GM18511 (cell line): ENCODE measurements around the gene NDE1.
"Not testable (repeated sequence)": the region's sequence is repeated elsewhere in the genome, so short reads cannot be mapped to it uniquely, and the experiment has no call there.

Source experiments
- ATAC-seq: cut with Tn5 transposase; IDR thresholded peaks from one replicate; pipeline ENCODE4 v1.9.1; 2021; ENCODE audit warnings: mild to moderate bottlenecking, moderate library complexity; ENCODE audit not compliant: unreplicated experiment

The NDE1 gene

GRCh38 chr16:15692508-15692907 is 42.5 kb downstream of the NDE1 start:
- not testable (repeated sequence) for ATAC-seq

- no peak for ATAC-seq
Observed at GRCh38 chr16:15694499-15694898, 44.5 kb downstream of the NDE1 start.

DNA sequence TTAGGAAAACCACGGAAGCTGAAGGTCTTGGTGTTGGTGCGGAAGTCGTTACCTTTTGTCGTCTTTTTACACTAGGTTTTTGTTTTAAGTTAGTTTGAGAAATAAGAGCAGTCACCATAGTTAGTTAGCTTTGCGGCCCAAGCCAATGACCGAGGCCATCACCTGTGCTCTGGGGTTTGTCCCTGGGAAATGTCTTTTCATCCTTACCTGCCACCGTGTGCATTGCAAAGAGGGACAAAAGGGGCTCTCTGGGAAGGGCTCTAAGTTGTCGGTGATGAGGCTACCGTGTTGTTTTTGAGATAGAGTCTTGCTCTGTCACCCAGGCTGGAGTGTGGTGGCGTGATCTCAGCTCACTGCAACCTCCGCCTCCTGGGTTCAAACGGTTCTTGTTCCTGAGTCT is 49.8 kb downstream of the NDE1 start:
- no peak for ATAC-seq

- no peak for ATAC-seq
Observed at GRCh38 chr16:15701367-15701766, 51.3 kb downstream of the NDE1 start.

- no peak for ATAC-seq
Observed at GRCh38 chr16:15701975-15702970, 52.2 kb downstream of the NDE1 start.

DNA sequence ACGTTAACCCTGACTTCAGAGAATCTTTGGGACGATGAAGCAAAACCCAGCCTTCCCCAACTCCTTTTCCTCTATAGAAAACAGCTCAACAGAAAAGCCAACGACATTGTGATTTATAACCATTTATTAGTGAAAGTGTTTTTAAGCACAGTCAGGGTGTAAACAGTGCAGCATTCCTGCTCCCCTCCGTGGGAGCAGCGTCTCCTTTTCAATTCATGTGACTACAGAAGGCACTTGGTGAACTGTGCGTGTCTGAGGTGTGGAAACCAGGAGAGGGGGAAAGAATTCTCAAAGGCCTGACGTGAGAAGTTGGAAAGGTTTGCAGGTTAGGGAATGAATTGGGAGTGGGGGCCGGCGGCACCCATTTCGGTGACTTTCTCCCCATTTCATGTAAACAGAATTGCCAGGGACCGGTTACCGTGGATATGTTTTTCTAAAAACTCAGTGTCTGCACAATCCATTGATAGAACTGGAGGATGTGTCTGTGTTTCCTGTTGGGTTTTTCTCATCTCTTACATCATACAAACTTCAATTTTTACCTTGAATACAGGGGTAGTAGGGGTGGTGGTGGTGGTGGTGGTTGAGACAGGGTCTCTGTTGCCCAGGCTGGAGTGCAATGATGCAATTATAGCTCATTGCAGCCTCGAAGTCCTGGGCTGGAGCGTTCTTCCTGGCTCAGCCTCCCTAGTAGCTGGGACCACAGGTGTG is 53.1 kb downstream of the NDE1 start:
- ATAC-seq, result no peak

GRCh38 chr16:15704545-15704987 is 54.5 kb downstream of the NDE1 start:
- ATAC-seq, result no peak

DNA sequence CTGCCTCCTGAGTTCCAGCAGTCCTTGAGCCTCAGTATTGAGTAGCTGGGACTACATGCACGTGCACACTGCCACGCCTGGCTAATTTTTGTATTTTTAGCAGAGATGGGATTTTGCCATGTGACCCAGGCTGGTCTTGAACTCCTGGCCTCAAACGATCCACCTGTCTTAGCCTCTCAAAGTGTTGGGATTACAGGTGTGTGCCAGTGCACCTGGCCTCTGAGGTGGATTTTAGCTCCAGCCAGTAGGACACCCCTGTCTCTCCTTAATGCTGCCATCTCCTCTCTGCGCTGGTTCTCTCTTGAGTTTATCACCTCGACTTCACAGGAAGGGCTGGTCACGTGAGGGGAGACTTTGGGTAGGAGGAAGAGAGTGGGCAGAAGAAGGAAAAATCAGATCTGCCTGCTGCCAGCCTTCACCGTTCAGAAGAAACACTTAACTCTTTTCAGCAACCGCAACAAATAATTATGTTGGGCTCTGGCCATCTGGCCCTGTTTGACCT is 55.1 kb downstream of the NDE1 start:
- ATAC-seq, result no peak

- ATAC-seq, result no peak
Observed at GRCh38 chr16:15707332-15707731, 57.3 kb downstream of the NDE1 start.

DNA sequence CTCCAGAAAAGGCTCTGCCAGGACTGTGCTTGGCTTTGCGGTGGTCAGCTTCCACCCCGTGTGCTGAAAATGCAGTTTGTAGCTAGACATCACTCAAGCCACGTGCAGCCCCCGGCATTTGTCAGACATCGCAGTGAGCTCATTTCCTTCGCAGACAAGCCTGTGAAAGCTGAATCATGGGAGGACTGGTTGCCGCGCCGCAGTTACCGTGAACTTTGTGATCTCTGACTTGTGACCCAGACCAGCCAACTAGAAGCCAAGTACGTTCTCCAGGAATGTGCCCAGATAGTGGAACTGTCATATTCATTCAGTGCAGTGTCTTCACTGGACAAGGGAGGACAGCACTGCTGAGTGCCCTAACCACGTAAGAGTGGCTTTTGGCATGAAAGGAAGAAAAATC is 58.1 kb downstream of the NDE1 start:
- no peak for ATAC-seq

GRCh38 chr16:15708997-15709396 is 59.0 kb downstream of the NDE1 start:
- ATAC-seq, result no peak

GRCh38 chr16:15714393-15715172 is 64.5 kb downstream of the NDE1 start:
- ATAC-seq, result no peak

DNA sequence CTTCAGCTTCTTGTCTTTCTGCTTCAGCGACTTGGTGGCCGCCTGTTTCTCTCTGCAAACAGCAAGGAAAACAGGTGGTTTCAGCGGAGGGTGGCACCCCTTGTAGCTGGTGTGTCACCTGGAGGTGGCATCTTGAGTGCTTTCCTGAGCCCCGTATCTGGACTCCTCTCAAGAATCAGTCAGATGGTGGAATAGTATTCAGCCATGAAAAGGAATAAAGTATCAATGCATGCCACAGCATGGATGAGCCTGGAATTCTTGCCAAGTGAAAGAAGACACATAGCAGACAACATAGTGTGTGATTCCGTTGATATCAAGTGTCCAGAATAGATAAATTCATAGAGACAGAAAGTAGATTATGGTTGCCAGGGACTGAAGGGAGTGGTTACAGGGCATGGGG is 65.2 kb downstream of the NDE1 start:
- no peak for ATAC-seq

DNA sequence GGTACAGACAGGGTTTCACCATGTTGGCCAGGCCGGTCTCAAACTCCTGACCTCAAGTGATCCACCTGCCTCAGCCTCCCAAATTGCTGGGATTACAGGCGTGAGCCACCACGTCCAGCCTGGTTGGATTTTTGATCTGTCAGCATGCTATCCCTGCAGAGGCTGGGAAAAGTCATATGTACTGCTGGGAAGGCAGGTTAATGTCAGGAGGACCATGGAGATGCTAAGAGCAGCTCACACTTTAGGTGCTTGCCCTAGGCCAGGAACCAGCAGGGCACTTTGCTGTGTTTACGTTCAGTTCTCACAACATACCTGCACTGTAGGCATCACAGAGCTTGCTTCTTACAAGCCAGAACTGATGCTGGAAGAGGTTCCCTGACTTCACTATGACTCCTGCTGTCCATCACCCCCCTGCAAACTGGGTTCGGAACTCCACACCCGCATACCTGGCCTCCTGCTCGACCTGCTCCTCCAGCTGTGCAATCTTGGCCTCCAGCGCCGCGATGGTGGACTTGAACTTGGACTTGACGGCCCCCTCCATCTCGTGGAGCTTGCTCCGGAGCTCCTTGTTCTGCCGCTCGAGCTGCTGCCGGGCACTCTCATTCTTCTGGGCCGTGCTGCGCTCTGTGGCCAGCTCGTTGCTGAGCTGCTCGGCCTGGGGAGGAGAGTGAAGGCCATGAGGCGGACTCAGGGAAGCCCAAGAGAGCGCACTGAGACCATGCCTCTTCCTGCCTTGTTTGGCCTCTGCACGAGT is 66.8 kb downstream of the NDE1 start:
- ATAC-seq, result no peak

GRCh38 chr16:15721018-15721417 is 71.0 kb downstream of the NDE1 start:
- ATAC-seq, result no peak

- ATAC-seq, result no peak
Observed at GRCh38 chr16:15723808-15724207, 73.8 kb downstream of the NDE1 start.

DNA sequence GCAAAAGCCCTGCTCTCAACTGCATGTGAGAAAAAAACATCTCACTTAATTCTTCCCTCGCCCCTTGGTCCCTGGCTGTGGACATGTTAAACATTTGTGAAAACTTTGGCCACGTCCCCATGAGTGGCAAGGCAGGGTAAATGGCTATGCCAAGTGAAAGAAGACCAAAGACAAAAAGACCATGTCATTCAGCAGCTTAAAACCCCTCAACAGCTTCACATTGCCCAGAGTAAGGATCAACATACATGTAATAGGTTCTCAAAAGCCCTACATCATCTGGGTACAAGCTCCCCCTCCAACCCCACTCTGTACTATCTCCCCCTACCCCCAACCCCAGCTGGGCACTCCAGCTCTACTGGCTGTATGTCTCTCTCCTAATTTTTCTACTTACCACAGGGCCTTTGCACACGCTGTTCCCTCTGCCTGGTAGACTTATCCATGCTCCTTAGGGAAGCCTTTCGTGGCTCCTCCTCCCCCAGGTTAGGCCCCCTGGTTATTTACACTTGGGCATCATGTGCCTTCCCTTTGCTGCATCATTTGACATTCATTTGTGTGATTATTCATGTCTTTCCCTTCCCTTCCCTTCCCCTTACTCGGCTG is 75.7 kb downstream of the NDE1 start:
- ATAC-seq, result no peak

GRCh38 chr16:15726715-15727114 is 76.7 kb downstream of the NDE1 start:
- no peak for ATAC-seq

- not testable (repeated sequence) for ATAC-seq
Observed at GRCh38 chr16:15727697-15728096, 77.7 kb downstream of the NDE1 start.

DNA sequence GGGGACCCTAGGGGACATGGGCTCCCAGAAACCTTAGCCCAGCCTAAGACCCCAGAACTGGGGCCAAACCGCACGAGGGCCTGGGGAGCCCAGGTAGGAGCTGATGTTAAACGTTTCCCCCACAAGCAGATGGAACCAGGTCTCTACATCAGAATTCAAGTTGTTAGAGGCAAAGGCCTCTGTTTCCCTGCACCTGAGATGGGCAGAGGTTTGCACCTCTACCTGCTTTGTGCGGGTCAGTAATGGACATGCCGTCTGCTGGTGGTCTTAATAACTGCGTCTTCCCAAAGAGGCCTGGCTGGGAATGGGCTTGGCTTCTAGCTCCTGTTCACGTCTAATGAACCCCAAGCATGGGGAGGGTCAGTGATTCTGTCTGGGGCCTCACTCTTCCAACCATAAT is 79.1 kb downstream of the NDE1 start:
- no peak for ATAC-seq
